H1 (cell line): ENCODE measurements around the gene CACNA1D. TPM values are rescaled to one million over a fixed set of nuclear protein-coding genes. Genes with fewer than 3 reads are reported as not detected.

Experiments used
- CBX5 ChIP-seq: fragments of 300-800, 300-1000 bp; sonication (generic); IDR thresholded peaks from 2 replicates; pipeline ENCODE4 v1.7.1; 2016; ENCODE audit warnings: antibody characterized with exemption, low read length, low read depth
- CBX8 ChIP-seq: fragments of 300-800, 300-1000 bp; sonication (generic); IDR thresholded peaks from 2 replicates; pipeline ENCODE4 v1.7.1; 2016; ENCODE audit warnings: low read depth, low read length, borderline replicate concordance
- MAX ChIP-seq: IDR thresholded peaks from 2 replicates; pipeline ENCODE4 v1.6.1; 2012; ENCODE audit warnings: inconsistent platforms
- TAF7 ChIP-seq: optimal IDR thresholded peaks from 2 replicates; pipeline ENCODE3; 2011; ENCODE audit warnings: low read depth, mild to moderate bottlenecking, inconsistent platforms, low read length, moderate library complexity, borderline replicate concordance
- TCF12 ChIP-seq: IDR thresholded peaks from 2 replicates; pipeline ENCODE4 v1.6.1; 2011; ENCODE audit warnings: low read depth, mild to moderate bottlenecking, low read length
- polyA plus RNA-seq, 7 experiments: library from polyadenylated mRNA; depleted of rRNA in 3 of 7; stranded (reverse) in 5 of 7; unstranded in 2 of 7; fragments of >200 nt in 5 of 7; fragments of 200-250 nt in 2 of 7; gene quantifications; 1 replicate in 5 of 7; 2 replicates in 1 of 7; 4 replicates in 1 of 7; pipeline versions ENCODE4 v1.2.1 to v1.2.3, GENCODE V29; 2011 to 2013; ENCODE audit warnings: missing spikeins in 2 of 7, mixed read lengths in 2 of 7
- total RNA-seq: library from RNA; stranded (reverse); fragmentation: NEBNext Ultra II Directional; extraction: Animal tissue kit (Norgen Biotek cat#: 25700); gene quantifications from 2 replicates; pipeline ENCODE4 v1.2.1, GENCODE V29; 2021

Gene CACNA1D
- total and polyA plus RNA-seq, 2 of the 8 experiments (the other 6 are each of a cell fraction or from before 2014, with no cell fraction given), result 2.0 to 2.9 TPM

- TF ChIP-seq TAF7 (no peak), MAX (no peak), TCF12 (no peak), CBX8 (no peak), CBX5 (no peak)
These were observed 156.0 kb downstream of the CACNA1D start (continued) for GRCh38 chr3:53650424-53650823.
